GM12878 (cell line): Measurements from ENCODE around the gene NKG7.

ENCODE experiments used
- RAD21 ChIP-seq: IDR thresholded peaks from 2 replicates; pipeline ENCODE4 v1.6.1; 2011; ENCODE audit warnings: mild to moderate bottlenecking, low read depth, low read length, moderate library complexity; ENCODE audit not compliant: insufficient read depth
- SP1 ChIP-seq: IDR thresholded peaks from one replicate; pipeline ENCODE4 v1.6.1; 2011; ENCODE audit warnings: low read depth, low read length
- SUPT20H ChIP-seq: IDR thresholded peaks from 2 replicates; pipeline ENCODE4 v1.6.1; 2011; ENCODE audit warnings: low read depth, mild to moderate bottlenecking, low read length, moderate library complexity, borderline replicate concordance; ENCODE audit not compliant: control insufficient read depth
- ZNF217 ChIP-seq: fragments of 450-650 bp; IDR thresholded peaks from 2 replicates; pipeline ENCODE4 v1.6.1; 2017; ENCODE audit warnings: antibody characterized with exemption, mild to moderate bottlenecking
- TF ChIP-seq, protein P1 (sequence below), 3 experiments: IDR thresholded peaks in 2 of 3; conservative IDR thresholded peaks in 1 of 3; 2 replicates each; pipeline ENCODE4 v1.5.1; 2011; ENCODE audit warnings: low read depth in 3 of 3, low read length in 3 of 3, mild to moderate bottlenecking in 3 of 3, control low read depth in 2 of 3, moderate library complexity in 2 of 3, inconsistent platforms in 1 of 3, mixed read lengths in 1 of 3; ENCODE audit not compliant: control insufficient read depth in 2 of 3, insufficient read depth in 1 of 3; ENCODE audit errors: extremely low read depth in 1 of 3
- TF ChIP-seq, protein P2 (sequence below): IDR thresholded peaks from 2 replicates; pipeline ENCODE4 v1.6.1; 2011; ENCODE audit warnings: borderline replicate concordance, low read depth, mild to moderate bottlenecking, moderate library complexity, low read length; ENCODE audit not compliant: insufficient read depth, poor library complexity, severe bottlenecking

DNA sequence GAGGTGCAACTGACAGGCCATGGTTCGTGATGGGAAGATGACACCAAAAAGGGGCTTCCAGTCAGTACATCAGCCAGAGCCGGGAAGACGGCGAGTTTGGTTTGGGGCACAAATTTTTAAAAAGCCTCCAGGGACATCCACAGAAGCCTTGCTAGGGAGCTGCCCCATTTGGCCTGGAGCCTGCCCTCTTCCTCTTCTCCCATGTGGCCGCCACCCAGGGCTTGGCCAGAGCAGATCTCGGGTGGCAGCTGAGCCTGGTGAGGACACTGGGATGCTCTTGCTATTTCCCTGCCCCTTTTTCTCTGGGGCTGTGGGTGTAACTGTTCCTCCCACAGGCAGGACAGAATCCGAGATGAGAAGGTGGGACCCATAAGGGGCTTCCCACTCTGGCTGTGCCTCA, 14.5 kb downstream of the NKG7 start:
- no peak for TF ChIP-seq SUPT20H
- TF ChIP-seq SP1 = no peak
- TF ChIP-seq RAD21 = no peak
- no peak for TF ChIP-seq ZNF217
- TF ChIP-seq, protein P1, sequence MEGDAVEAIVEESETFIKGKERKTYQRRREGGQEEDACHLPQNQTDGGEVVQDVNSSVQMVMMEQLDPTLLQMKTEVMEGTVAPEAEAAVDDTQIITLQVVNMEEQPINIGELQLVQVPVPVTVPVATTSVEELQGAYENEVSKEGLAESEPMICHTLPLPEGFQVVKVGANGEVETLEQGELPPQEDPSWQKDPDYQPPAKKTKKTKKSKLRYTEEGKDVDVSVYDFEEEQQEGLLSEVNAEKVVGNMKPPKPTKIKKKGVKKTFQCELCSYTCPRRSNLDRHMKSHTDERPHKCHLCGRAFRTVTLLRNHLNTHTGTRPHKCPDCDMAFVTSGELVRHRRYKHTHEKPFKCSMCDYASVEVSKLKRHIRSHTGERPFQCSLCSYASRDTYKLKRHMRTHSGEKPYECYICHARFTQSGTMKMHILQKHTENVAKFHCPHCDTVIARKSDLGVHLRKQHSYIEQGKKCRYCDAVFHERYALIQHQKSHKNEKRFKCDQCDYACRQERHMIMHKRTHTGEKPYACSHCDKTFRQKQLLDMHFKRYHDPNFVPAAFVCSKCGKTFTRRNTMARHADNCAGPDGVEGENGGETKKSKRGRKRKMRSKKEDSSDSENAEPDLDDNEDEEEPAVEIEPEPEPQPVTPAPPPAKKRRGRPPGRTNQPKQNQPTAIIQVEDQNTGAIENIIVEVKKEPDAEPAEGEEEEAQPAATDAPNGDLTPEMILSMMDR (IDR thresholded peaks at IDR 0.05 in 2 of 3, conservative IDR thresholded peaks at IDR 0.05 in 1 of 3; ENCODE audit: control insufficient read depth in 2 of 3, extremely low read depth in 1 of 3, insufficient read depth in 1 of 3, low read depth in 3 of 3, low read length in 3 of 3) = no peak
- TF ChIP-seq, protein P2, sequence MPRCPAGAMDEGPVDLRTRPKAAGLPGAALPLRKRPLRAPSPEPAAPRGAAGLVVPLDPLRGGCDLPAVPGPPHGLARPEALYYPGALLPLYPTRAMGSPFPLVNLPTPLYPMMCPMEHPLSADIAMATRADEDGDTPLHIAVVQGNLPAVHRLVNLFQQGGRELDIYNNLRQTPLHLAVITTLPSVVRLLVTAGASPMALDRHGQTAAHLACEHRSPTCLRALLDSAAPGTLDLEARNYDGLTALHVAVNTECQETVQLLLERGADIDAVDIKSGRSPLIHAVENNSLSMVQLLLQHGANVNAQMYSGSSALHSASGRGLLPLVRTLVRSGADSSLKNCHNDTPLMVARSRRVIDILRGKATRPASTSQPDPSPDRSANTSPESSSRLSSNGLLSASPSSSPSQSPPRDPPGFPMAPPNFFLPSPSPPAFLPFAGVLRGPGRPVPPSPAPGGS = no peak
